HepG2 (cell line): Measurements from ENCODE around the gene ACOT6. TPM values are rescaled to one million over a fixed set of nuclear protein-coding genes. Genes with fewer than 3 reads are reported as not detected.

Experiments used
- AHR ChIP-seq: IDR thresholded peaks from 2 replicates; pipeline ENCODE4 v1.6.1; 2018; ENCODE audit warnings: missing genetic modification reagents, missing compliant biosample characterization
- BRF2 ChIP-seq: sonication (generic); formaldehyde crosslinking; IDR thresholded peaks from 2 replicates; pipeline ENCODE4 v1.8.1; 2022; ENCODE audit warnings: mild to moderate bottlenecking, missing genetic modification reagents
- CC2D1A ChIP-seq: sonication (generic); formaldehyde crosslinking; IDR thresholded peaks from 2 replicates; pipeline ENCODE4 v1.8.1; 2023; ENCODE audit warnings: mild to moderate bottlenecking, missing genetic modification reagents
- CREB3 ChIP-seq: sonication (generic); formaldehyde crosslinking; IDR thresholded peaks from 2 replicates; pipeline ENCODE4 v1.5.0; 2020; ENCODE audit warnings: missing genetic modification reagents
- MNT ChIP-seq: fragments of 450-650 bp; IDR thresholded peaks from 2 replicates; pipeline ENCODE4 v1.6.1; 2016
- RARA ChIP-seq: IDR thresholded peaks from 2 replicates; pipeline ENCODE4 v1.6.1; 2016; ENCODE audit warnings: missing genetic modification reagents, missing compliant biosample characterization
- RELA ChIP-seq: sonication (generic); formaldehyde crosslinking; IDR thresholded peaks from 2 replicates; pipeline ENCODE4 v1.4.0; 2020; ENCODE audit warnings: missing genetic modification reagents
- SAP130 ChIP-seq: IDR thresholded peaks from 2 replicates; pipeline ENCODE4 v1.6.1; 2016; ENCODE audit warnings: low read depth
- SYNCRIP ChIP-seq: fragments of 200-400 bp; formaldehyde crosslinking; IDR thresholded peaks from 2 replicates; pipeline ENCODE4 v1.6.1; 2018; ENCODE audit warnings: mild to moderate bottlenecking, low read depth, low read length; ENCODE audit not compliant: insufficient read depth
- ZBTB7A ChIP-seq: sonication (generic); formaldehyde crosslinking; IDR thresholded peaks from 2 replicates; pipeline ENCODE4 v1.8.0; 2022; ENCODE audit warnings: mild to moderate bottlenecking, missing genetic modification reagents
- ZFP36L1 ChIP-seq: sonication (generic); formaldehyde crosslinking; IDR thresholded peaks from 2 replicates; pipeline ENCODE4 v1.8.0; 2022; ENCODE audit warnings: mild to moderate bottlenecking, missing genetic modification reagents, moderate library complexity
- ZNF337 ChIP-seq: sonication (generic); formaldehyde crosslinking; IDR thresholded peaks from 2 replicates; pipeline ENCODE4 v1.5.1; 2020; ENCODE audit warnings: missing genetic modification reagents, low read depth, mild to moderate bottlenecking, borderline replicate concordance
- ZNF34 ChIP-seq: sonication (generic); formaldehyde crosslinking; IDR thresholded peaks from 2 replicates; pipeline ENCODE4 v1.4.0; 2020; ENCODE audit warnings: mild to moderate bottlenecking, missing genetic modification reagents, borderline replicate concordance
- ZNF430 ChIP-seq: sonication (generic); formaldehyde crosslinking; IDR thresholded peaks from 2 replicates; pipeline ENCODE4 v1.9.0; 2021; ENCODE audit warnings: mild to moderate bottlenecking, missing genetic modification reagents
- ZNF552 ChIP-seq: sonication (generic); formaldehyde crosslinking; IDR thresholded peaks from 2 replicates; pipeline ENCODE4 v1.9.0; 2022; ENCODE audit warnings: missing genetic modification reagents, mild to moderate bottlenecking, borderline replicate concordance
- ZNF556 ChIP-seq: sonication (generic); formaldehyde crosslinking; IDR thresholded peaks from 2 replicates; pipeline ENCODE4 v1.4.0; 2020; ENCODE audit warnings: mild to moderate bottlenecking, missing genetic modification reagents, borderline replicate concordance
- ZNF557 ChIP-seq: sonication (generic); formaldehyde crosslinking; IDR thresholded peaks from 2 replicates; pipeline ENCODE4 v1.4.0; 2020; ENCODE audit warnings: missing genetic modification reagents
- ZNF775 ChIP-seq: sonication (generic); formaldehyde crosslinking; IDR thresholded peaks from 2 replicates; pipeline ENCODE4 v1.4.0; 2020; ENCODE audit warnings: missing genetic modification reagents, mild to moderate bottlenecking, moderate library complexity, borderline replicate concordance
- ZNF878 ChIP-seq: sonication (generic); formaldehyde crosslinking; IDR thresholded peaks from 2 replicates; pipeline ENCODE4 v1.8.1; 2023; ENCODE audit warnings: mild to moderate bottlenecking, missing genetic modification reagents, moderate library complexity
- polyA plus RNA-seq, 8 experiments: library from polyadenylated mRNA; depleted of rRNA in 3 of 8; stranded (reverse) in 7 of 8; unstranded in 1 of 8; fragments of >200 nt; fragmentation: Illumina TruSeq in 4 of 8; extraction: Trizol in 4 of 8; gene quantifications; 2 replicates each; pipeline versions ENCODE4 v1.2.1 to v1.2.3, GENCODE V29; 2011 to 2016; ENCODE audit warnings: low read depth in 4 of 8, missing spikeins in 1 of 8, mixed read lengths in 1 of 8; ENCODE audit not compliant: insufficient read depth in 1 of 8
- total RNA-seq, 5 experiments: library from RNA; depleted of rRNA; stranded (reverse); fragments of >200 nt; fragmentation: Illumina TruSeq; extraction: Trizol; gene quantifications; 2 replicates each; pipeline ENCODE4 v1.2.3, GENCODE V29; 2016; ENCODE audit warnings: low read depth in 1 of 5
- TF ChIP-seq, protein P1 (sequence below): sonication (generic); formaldehyde crosslinking; IDR thresholded peaks from 2 replicates; pipeline ENCODE4 v1.4.0; 2020; ENCODE audit warnings: mild to moderate bottlenecking, low read depth, missing genetic modification reagents

Gene ACOT6
- total and polyA plus RNA-seq, 2 of the 13 experiments (the other 11 are each of a cell fraction or from before 2014, with no cell fraction given), result 0.15 to 0.27 TPM

DNA sequence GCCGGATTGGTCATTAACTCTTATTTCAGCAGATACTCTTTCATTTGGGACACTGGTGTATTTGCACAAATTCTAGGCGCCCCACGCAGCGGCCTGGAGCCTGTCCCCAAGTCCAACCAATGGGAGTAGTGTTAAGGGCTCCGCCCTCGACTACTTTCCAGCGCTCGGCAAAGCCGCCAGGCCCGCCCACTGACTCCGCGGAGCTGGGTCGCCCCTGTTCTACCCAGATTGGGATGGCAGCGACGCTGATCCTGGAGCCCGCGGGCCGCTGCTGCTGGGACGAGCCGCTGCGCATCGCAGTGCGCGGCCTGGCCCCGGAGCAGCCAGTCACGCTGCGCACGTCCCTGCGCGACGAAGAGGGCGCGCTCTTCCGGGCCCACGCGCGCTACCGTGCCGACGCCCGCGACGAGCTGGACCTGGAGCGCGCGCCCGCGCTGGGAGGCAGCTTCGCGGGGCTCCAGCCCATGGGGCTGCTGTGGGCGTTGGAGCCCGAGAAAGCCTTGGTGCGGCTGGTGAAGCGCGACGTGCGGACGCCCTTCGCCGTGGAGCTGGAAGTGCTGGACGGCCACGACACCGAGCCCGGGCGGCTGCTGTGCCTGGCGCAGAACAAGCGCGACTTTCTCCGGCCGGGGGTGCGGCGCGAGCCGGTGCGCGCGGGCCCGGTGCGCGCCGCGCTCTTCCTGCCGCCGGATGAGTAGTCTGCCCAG lies at the start of gene ACOT6 (continued):
- TF ChIP-seq, protein P1, sequence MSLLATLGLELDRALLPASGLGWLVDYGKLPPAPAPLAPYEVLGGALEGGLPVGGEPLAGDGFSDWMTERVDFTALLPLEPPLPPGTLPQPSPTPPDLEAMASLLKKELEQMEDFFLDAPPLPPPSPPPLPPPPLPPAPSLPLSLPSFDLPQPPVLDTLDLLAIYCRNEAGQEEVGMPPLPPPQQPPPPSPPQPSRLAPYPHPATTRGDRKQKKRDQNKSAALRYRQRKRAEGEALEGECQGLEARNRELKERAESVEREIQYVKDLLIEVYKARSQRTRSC, result 0 out of 2 replicates have a peak, but pooled peaks have one; percentile 37
- TF ChIP-seq RELA (CRISPR knock-in tag), result no peak
- no peak for TF ChIP-seq ZNF557 (CRISPR knock-in tag)
- no peak for TF ChIP-seq ZNF552 (CRISPR knock-in tag)
- TF ChIP-seq AHR (CRISPR knock-in tag), result no peak
- TF ChIP-seq CC2D1A (CRISPR knock-in tag), result no peak
- TF ChIP-seq ZNF34, result no peak; the same call in 1 of the 2 replicates
- TF ChIP-seq ZNF337 (CRISPR knock-in tag), result no peak
- no peak for TF ChIP-seq ZNF878 (CRISPR knock-in tag)
- TF ChIP-seq ZNF556, result peak; percentile 80; the same call in 1 of the 2 replicates
- TF ChIP-seq ZBTB7A (CRISPR knock-in tag), result no peak
- TF ChIP-seq BRF2, result no peak
- TF ChIP-seq ZNF775, result no peak
- TF ChIP-seq SYNCRIP, result no peak
- TF ChIP-seq RARA (CRISPR knock-in tag), result no peak
- TF ChIP-seq CREB3 (CRISPR knock-in tag), result no peak
- TF ChIP-seq ZFP36L1 (CRISPR knock-in tag), result peak; percentile 28; the same call in 1 of the 2 replicates
- no peak for TF ChIP-seq MNT
- TF ChIP-seq SAP130 (CRISPR knock-in tag), result peak; percentile 51
- no peak for TF ChIP-seq ZNF430 (CRISPR knock-in tag)
